NCI-H345 (cell line): ENCODE data around the gene XPO6.

ENCODE experiments used
- DNase-seq: peaks from one replicate; lab custom pipeline; 2025; lab: John Stamatoyannopoulos, UW

Gene XPO6

GRCh38 chr16:28110479-28110878, 101.3 kb downstream of the XPO6 start:
- no peak for DNase-seq

- DNase-seq = no peak
Observed at GRCh38 chr16:28110074-28110473, 101.7 kb downstream of the XPO6 start.

GRCh38 chr16:28108590-28109247, 103.0 kb downstream of the XPO6 start:
- no peak for DNase-seq

- DNase-seq = no peak
Observed at GRCh38 chr16:28107232-28107631, 104.5 kb downstream of the XPO6 start.

- DNase-seq = no peak
Observed at GRCh38 chr16:28106467-28107215, 105.1 kb downstream of the XPO6 start.

- DNase-seq = no peak
Observed at GRCh38 chr16:28105954-28106353, 105.8 kb downstream of the XPO6 start.

- DNase-seq = no peak
Observed at GRCh38 chr16:28105297-28105696, 106.5 kb downstream of the XPO6 start.

GRCh38 chr16:28104404-28104803, 107.4 kb downstream of the XPO6 start:
- no peak for DNase-seq

- no peak for DNase-seq
Observed at GRCh38 chr16:28103516-28104170, 108.1 kb downstream of the XPO6 start.

- no peak for DNase-seq
Observed at GRCh38 chr16:28101533-28101890, 110.3 kb downstream of the XPO6 start.

- no peak for DNase-seq
Observed at GRCh38 chr16:28100810-28101532, 110.8 kb downstream of the XPO6 start.

- no peak for DNase-seq
Observed at GRCh38 chr16:28098959-28099945, 112.5 kb downstream of the XPO6 start.

GRCh38 chr16:28098171-28098958, 113.4 kb downstream of the XPO6 start:
- DNase-seq = no peak

GRCh38 chr16:28096983-28097899, 114.5 kb downstream of the XPO6 start:
- no peak for DNase-seq

- no peak for DNase-seq
Observed at GRCh38 chr16:28093385-28093725, 118.4 kb downstream of the XPO6 start.

- no peak for DNase-seq
Observed at GRCh38 chr16:28092721-28093384, 118.9 kb downstream of the XPO6 start.

- DNase-seq = no peak
Observed at GRCh38 chr16:28091656-28092055, 120.1 kb downstream of the XPO6 start.

- no peak for DNase-seq
Observed at GRCh38 chr16:28090646-28091377, 121.0 kb downstream of the XPO6 start.
